Neutrophil (primary cell): ENCODE results near the gene LRP8.

Experiments
- H3K27ac ChIP-seq: fragments of 200-600 bp; sonication (generic); 2 replicates; pipeline ENCODE4 v1.5.1; 2016; ENCODE audit warnings: mild to moderate bottlenecking, moderate library complexity
- H3K27me3 ChIP-seq: fragments of 200-600 bp; sonication (generic); 2 replicates; pipeline ENCODE4 v1.6.0; 2016; ENCODE audit warnings: mild to moderate bottlenecking
- H3K36me3 ChIP-seq: fragments of 200-600 bp; sonication (generic); 2 replicates; pipeline ENCODE4 v1.5.1; 2017
- H3K4me1 ChIP-seq, 2 experiments: fragments of 200-600 bp in 1 of 2; sonication (generic) in 1 of 2; 1 replicate in 1 of 2; 2 replicates in 1 of 2; pipeline versions ENCODE4 v1.5.1 to v1.6.1; 2013 to 2016; ENCODE audit warnings: low read depth in 1 of 2, low read length in 1 of 2, mild to moderate bottlenecking in 1 of 2, moderate library complexity in 1 of 2; ENCODE audit not compliant: control insufficient read depth in 1 of 2, insufficient read depth in 1 of 2
- H3K4me3 ChIP-seq, 2 experiments: fragments of 200-600 bp in 1 of 2; sonication (generic) in 1 of 2; 1 replicate in 1 of 2; 2 replicates in 1 of 2; pipeline ENCODE4 v1.5.1; 2013 to 2016; ENCODE audit warnings: low read depth in 1 of 2, low read length in 1 of 2, mild to moderate bottlenecking in 1 of 2, moderate library complexity in 1 of 2
- H3K9me3 ChIP-seq: fragments of 200-600 bp; sonication (generic); 2 replicates; pipeline ENCODE4 v1.5.1; 2016
- CTCF ChIP-seq: fragments of 200-600 bp; sonication (generic); IDR thresholded peaks from 2 replicates; pipeline ENCODE4 v1.5.1; 2016; ENCODE audit warnings: antibody characterized with exemption

LRP8 gene

GRCh38 chr1:53218201-53218600, 109.7 kb downstream of the LRP8 start:
- TF ChIP-seq CTCF, result no peak
- no peaks in the 10 kb centered on the region for H3K27me3 ChIP-seq
- peaks cover 29 to 30% of the 10 kb centered on the region in 2 experiments for H3K4me1 ChIP-seq
- no peak overlapping the region for H3K4me3 ChIP-seq
- H3K36me3 ChIP-seq, result peaks cover 14% of the 10 kb centered on the region
- H3K27ac ChIP-seq, result no peak overlapping the region
- H3K9me3 ChIP-seq, result no peaks in the 10 kb centered on the region

GRCh38 chr1:53214376-53214940, 113.4 kb downstream of the LRP8 start:
- no peak overlapping the region for H3K27ac ChIP-seq
- no peak for TF ChIP-seq CTCF
- no peaks in the 10 kb centered on the region for H3K9me3 ChIP-seq
- peaks cover 15 to 16% of the 10 kb centered on the region in 2 experiments for H3K4me1 ChIP-seq
- H3K27me3 ChIP-seq, result no peaks in the 10 kb centered on the region
- peaks cover 44% of the 10 kb centered on the region for H3K36me3 ChIP-seq
- no peak overlapping the region for H3K4me3 ChIP-seq

GRCh38 chr1:53210954-53211353, 116.9 kb downstream of the LRP8 start:
- Histone ChIP-seq H3K9me3 (no peaks in the 10 kb centered on the region), H3K27ac (no peak overlapping the region), H3K4me1 (peaks cover 3% of the 10 kb centered on the region in 2 experiments), H3K27me3 (no peaks in the 10 kb centered on the region), H3K36me3 (peaks cover 67% of the 10 kb centered on the region), H3K4me3 (no peak overlapping the region)
- TF ChIP-seq CTCF, result no peak

- no peak for TF ChIP-seq CTCF
- peaks cover 71% of the 10 kb centered on the region for H3K36me3 ChIP-seq
- H3K4me3 ChIP-seq, result no peak overlapping the region
- H3K27me3 ChIP-seq, result no peaks in the 10 kb centered on the region
- no peaks in the 10 kb centered on the region for H3K4me1 ChIP-seq
- no peaks in the 10 kb centered on the region for H3K9me3 ChIP-seq
- H3K27ac ChIP-seq, result no peak overlapping the region
These were observed 117.5 kb downstream of the LRP8 start for GRCh38 chr1:53210352-53210751.

- no peaks in the 10 kb centered on the region for H3K9me3 ChIP-seq
- no peak overlapping the region for H3K27ac ChIP-seq
- no peak overlapping the region for H3K4me3 ChIP-seq
- peaks cover 74% of the 10 kb centered on the region for H3K36me3 ChIP-seq
- no peak for TF ChIP-seq CTCF
- H3K27me3 ChIP-seq, result no peaks in the 10 kb centered on the region
- H3K4me1 ChIP-seq, result no peaks in the 10 kb centered on the region
These were observed 120.1 kb downstream of the LRP8 start for GRCh38 chr1:53207726-53208125.
